Natural killer cell (primary cell): ENCODE results near the gene SLC24A3. TPM values are rescaled to one million over a fixed set of nuclear protein-coding genes. Genes with fewer than 3 reads are reported as not detected.

ENCODE experiments used
- ATAC-seq, 3 donors: fragments of 150-1000 bp in 2 of 3; fragments of 200-7000 bp in 1 of 3; cut with Tn5 transposase; 1 replicate in 1 of 3; 2 replicates in 2 of 3; pipeline ENCODE4 v1.10.0; 2021; ENCODE audit warnings: mild to moderate bottlenecking in 2 of 3, moderate library complexity in 2 of 3
- DNase-seq, 2 donors: peaks; one replicate each; pipeline versions ENCODE4 v3.0.0 to v3.0.0-alpha.2; 2013 to 2021; ENCODE audit warnings: mixed read lengths in 1 of 2
- H3K27ac ChIP-seq: one replicate; pipeline ENCODE4 v1.5.1; 2013; ENCODE audit warnings: mild to moderate bottlenecking, low read length
- H3K27me3 ChIP-seq: one replicate; pipeline ENCODE4 v1.6.1; 2013; ENCODE audit warnings: low read length; ENCODE audit not compliant: control insufficient read depth, insufficient read depth
- H3K36me3 ChIP-seq: one replicate; pipeline ENCODE4 v1.6.1; 2013; ENCODE audit warnings: low read length; ENCODE audit not compliant: control insufficient read depth, insufficient read depth
- H3K4me1 ChIP-seq: one replicate; pipeline ENCODE4 v1.6.1; 2013; ENCODE audit warnings: low read length; ENCODE audit not compliant: control insufficient read depth, insufficient read depth
- H3K4me3 ChIP-seq: one replicate; pipeline ENCODE4 v1.5.1; 2013; ENCODE audit warnings: low read length
- H3K9me3 ChIP-seq: one replicate; pipeline ENCODE4 v1.6.1; 2013; ENCODE audit warnings: low read length; ENCODE audit not compliant: control insufficient read depth, insufficient read depth
- H3K27ac Mint-ChIP-seq, 2 donors: one replicate each; pipeline ENCODE4 v1.8.0; 2022; ENCODE audit warnings: mild to moderate bottlenecking in 2 of 2, mixed read lengths in 2 of 2, moderate library complexity in 1 of 2
- H3K27me3 Mint-ChIP-seq, 2 donors: one replicate each; pipeline ENCODE4 v1.8.0; 2022; ENCODE audit warnings: low read depth in 2 of 2, mixed read lengths in 2 of 2
- H3K36me3 Mint-ChIP-seq: one replicate; pipeline ENCODE4 v1.8.0; 2022; ENCODE audit warnings: mixed read lengths
- H3K4me1 Mint-ChIP-seq, 2 donors: one replicate each; pipeline ENCODE4 v1.8.0; 2022; ENCODE audit warnings: mixed read lengths in 2 of 2
- H3K4me3 Mint-ChIP-seq: one replicate; pipeline ENCODE4 v1.8.0; 2022; ENCODE audit warnings: mild to moderate bottlenecking, moderate library complexity, mixed read lengths
- H3K9me3 Mint-ChIP-seq, 2 donors: one replicate each; pipeline ENCODE4 v1.8.0; 2022; ENCODE audit warnings: mixed read lengths in 2 of 2
- CTCF ChIP-seq: fragments of 200-600 bp; IDR thresholded peaks from one replicate; pipeline ENCODE4 v1.8.0; 2022; ENCODE audit warnings: antibody characterized with exemption
- WGBS: methylation state at CpG from one replicate; pipeline ENCODE4 v1.1.7; 2013; ENCODE audit warnings: missing lambda C conversion rate; ENCODE audit not compliant: insufficient coverage; 5-methylcytosine and 5-hydroxymethylcytosine counted together
- intact Hi-C: fragments of 100-400 bp; cut with micrococcal nuclease; formaldehyde crosslinking; loops from one replicate; pipeline ENCODE4 v1.14.2; 2022
- total RNA-seq, 4 donors: library from RNA; stranded (reverse); fragments of 120-200 nt in 1 of 4; gene quantifications; one replicate each; pipeline versions ENCODE4 v1.2.3 to v1.2.4, GENCODE V29; 2013 to 2022

Gene SLC24A3
- total RNA-seq, 3 donors from 2014 or later (not counting 1 experiment from before 2014, with no cell fraction given), result 0.09 to 5.5 (median 0.99) TPM

GRCh38 chr20:19465536-19465935 lies 253.1 kb downstream of the SLC24A3 start:
- Histone ChIP-seq H3K4me3 (no peak overlapping the region), H3K27me3 (no peaks in the 10 kb centered on the region), H3K36me3 (no peaks in the 10 kb centered on the region), H3K27ac (no peak overlapping the region), H3K9me3 (no peaks in the 10 kb centered on the region), H3K4me1 (no peaks in the 10 kb centered on the region)
- intact Hi-C loops, result no loop called here
- no peak for TF ChIP-seq CTCF
- ATAC-seq, result no peak
- no peaks in the 10 kb centered on the region for H3K9me3 Mint-ChIP-seq
- 59% methylated on average over 2 of the region's 2 CpGs for WGBS
- no peak for DNase-seq
- H3K36me3 Mint-ChIP-seq, result no peaks in the 10 kb centered on the region
- peaks cover 8 to 12% of the 10 kb centered on the region in 2 donors for H3K27me3 Mint-ChIP-seq
- H3K4me1 Mint-ChIP-seq, result no peaks in the 10 kb centered on the region
- no peak overlapping the region for H3K27ac Mint-ChIP-seq
- H3K4me3 Mint-ChIP-seq, result no peak overlapping the region

GRCh38 chr20:19466206-19466928 lies 253.9 kb downstream of the SLC24A3 start:
- no peak for DNase-seq
- 90% methylated on average over 10 of the region's 10 CpGs for WGBS
- no peak for TF ChIP-seq CTCF
- Mint-ChIP-seq H3K36me3 (no peaks in the 10 kb centered on the region), H3K27me3 (peaks cover 8 to 20% of the 10 kb centered on the region in 2 donors), H3K4me3 (no peak overlapping the region), H3K9me3 (no peaks in the 10 kb centered on the region), H3K27ac (no peak overlapping the region), H3K4me1 (no peaks in the 10 kb centered on the region)
- Histone ChIP-seq H3K9me3 (no peaks in the 10 kb centered on the region), H3K36me3 (no peaks in the 10 kb centered on the region), H3K4me3 (no peak overlapping the region), H3K27me3 (no peaks in the 10 kb centered on the region), H3K27ac (no peak overlapping the region), H3K4me1 (no peaks in the 10 kb centered on the region)
- ATAC-seq, result no peak
- intact Hi-C loops, result no loop called here

GRCh38 chr20:19473216-19473921 lies 260.9 kb downstream of the SLC24A3 start:
- intact Hi-C loops, result no loop called here
- Mint-ChIP-seq H3K27ac (no peak overlapping the region), H3K4me3 (no peak overlapping the region), H3K9me3 (no peaks in the 10 kb centered on the region), H3K36me3 (no peaks in the 10 kb centered on the region), H3K4me1 (peaks cover 0 to 6% of the 10 kb centered on the region in 2 donors), H3K27me3 (peaks cover 5 to 27% of the 10 kb centered on the region in 2 donors)
- no peak for DNase-seq
- no peaks in the 10 kb centered on the region for H3K9me3 ChIP-seq
- no peak for TF ChIP-seq CTCF
- no peaks in the 10 kb centered on the region for H3K4me1 ChIP-seq
- no peak for ATAC-seq
- no peak overlapping the region for H3K27ac ChIP-seq
- H3K36me3 ChIP-seq, result no peaks in the 10 kb centered on the region
- no peak overlapping the region for H3K4me3 ChIP-seq
- WGBS, result 91% methylated on average over 7 of the region's 8 CpGs
- H3K27me3 ChIP-seq, result no peaks in the 10 kb centered on the region
